Neural cell (in vitro differentiated cells): ENCODE measurements around the gene GALE. TPM values are rescaled to one million over a fixed set of nuclear protein-coding genes. Genes with fewer than 3 reads are reported as not detected.

Source experiments
- H2AFZ ChIP-seq: fragments of 200-600, 300-800 bp; sonication (generic), shearing (Covaris generic); 2 replicates; pipeline ENCODE4 v1.6.0; 2014; ENCODE audit warnings: low read depth, mild to moderate bottlenecking, antibody characterized with exemption, low read length, moderate library complexity
- H3F3A ChIP-seq: fragments of 200-600 bp; shearing (Covaris generic); 2 replicates; pipeline ENCODE4 v1.6.1; 2016; ENCODE audit warnings: mild to moderate bottlenecking, moderate library complexity, mixed read lengths, antibody characterized with exemption, low read length; ENCODE audit not compliant: insufficient read depth, poor library complexity, severe bottlenecking
- H3K27ac ChIP-seq: fragments of 200-600, 300-800 bp; sonication (generic), shearing (Covaris generic); 2 replicates; pipeline ENCODE4 v1.5.1; 2014; ENCODE audit warnings: mild to moderate bottlenecking, low read length, moderate library complexity
- H3K27me3 ChIP-seq: fragments of 300-800, 200-600 bp; sonication (generic), shearing (Covaris generic); 2 replicates; pipeline ENCODE4 v1.6.0; 2014; ENCODE audit warnings: mild to moderate bottlenecking, low read depth, low read length, moderate library complexity; ENCODE audit not compliant: insufficient read depth
- H3K36me3 ChIP-seq: fragments of 300-800, 200-600 bp; sonication (generic), shearing (Covaris generic); 2 replicates; pipeline ENCODE4 v1.5.1; 2014; ENCODE audit warnings: mild to moderate bottlenecking, antibody characterized with exemption, low read length, moderate library complexity; ENCODE audit not compliant: insufficient read depth
- H3K4me2 ChIP-seq: fragments of 300-800, 200-600 bp; sonication (generic), shearing (Covaris generic); 2 replicates; pipeline ENCODE4 v1.6.0; 2014; ENCODE audit warnings: mild to moderate bottlenecking, low read length
- H3K4me3 ChIP-seq: fragments of 300-800, 200-600 bp; sonication (generic), shearing (Covaris generic); 2 replicates; pipeline ENCODE4 v1.5.1; 2014; ENCODE audit warnings: mild to moderate bottlenecking, low read length, moderate library complexity
- H3K79me2 ChIP-seq: fragments of 200-600 bp; shearing (Covaris generic); replicated peaks from 2 replicates; pipeline ENCODE4 v1.6.0; 2014; ENCODE audit warnings: mild to moderate bottlenecking, low read length, moderate library complexity; ENCODE audit not compliant: insufficient read depth
- H3K9ac ChIP-seq: fragments of 300-800, 200-600 bp; sonication (generic), shearing (Covaris generic); 2 replicates; pipeline ENCODE4 v1.6.1; 2016; ENCODE audit warnings: mild to moderate bottlenecking, low read length, mixed read lengths
- H3K9me2 ChIP-seq: fragments of 200-600 bp; shearing (Covaris generic); 2 replicates; pipeline ENCODE4 v1.6.1; 2016; ENCODE audit warnings: mild to moderate bottlenecking, low read length, mixed read lengths; ENCODE audit not compliant: insufficient read depth
- H3K9me3 ChIP-seq: fragments of 200-600, 300-800 bp; sonication (generic), shearing (Covaris generic); 2 replicates; pipeline ENCODE4 v1.6.1; 2016; ENCODE audit warnings: mild to moderate bottlenecking, mixed run types, low read length, moderate library complexity, mixed read lengths
- H4K20me1 ChIP-seq: fragments of 200-600 bp; shearing (Covaris generic); 2 replicates; pipeline ENCODE4 v1.6.1; 2016; ENCODE audit warnings: mild to moderate bottlenecking, mixed run types; ENCODE audit not compliant: insufficient read depth
- CTCF ChIP-seq: fragments of 450-650 bp; IDR thresholded peaks from 2 replicates; pipeline ENCODE4 v1.5.1; 2014; ENCODE audit warnings: antibody characterized with exemption, mild to moderate bottlenecking, moderate library complexity; ENCODE audit not compliant: poor library complexity, severe bottlenecking
- EP300 ChIP-seq: fragments of 450-650 bp; conservative IDR thresholded peaks from 2 replicates; pipeline ENCODE4 v1.6.1; 2014; ENCODE audit warnings: antibody characterized with exemption, mild to moderate bottlenecking, moderate library complexity; ENCODE audit not compliant: poor library complexity, severe bottlenecking
- EZH2 ChIP-seq: fragments of 200-600, 300-800 bp; shearing (Covaris generic), sonication (generic); IDR thresholded peaks from 2 replicates; pipeline ENCODE4 v1.6.1; 2014; ENCODE audit warnings: antibody characterized with exemption, low read length, borderline replicate concordance, mild to moderate bottlenecking; ENCODE audit not compliant: insufficient read depth, poor library complexity, severe bottlenecking
- MXI1 ChIP-seq: fragments of 450-650 bp; conservative IDR thresholded peaks from 2 replicates; pipeline ENCODE4 v1.6.1; 2014; ENCODE audit warnings: antibody characterized with exemption, mild to moderate bottlenecking; ENCODE audit not compliant: poor library complexity, severe bottlenecking
- POLR2AphosphoS5 ChIP-seq: IDR thresholded peaks from 2 replicates; pipeline ENCODE4 v1.6.1; 2012
- RAD21 ChIP-seq: fragments of 450-650 bp; conservative IDR thresholded peaks from 2 replicates; pipeline ENCODE4 v1.6.1; 2014; ENCODE audit warnings: antibody characterized with exemption, mild to moderate bottlenecking, moderate library complexity
- SMC3 ChIP-seq: fragments of 450-650 bp; conservative IDR thresholded peaks from 2 replicates; pipeline ENCODE4 v1.6.1; 2014; ENCODE audit warnings: antibody characterized with exemption, mild to moderate bottlenecking, moderate library complexity; ENCODE audit not compliant: poor library complexity
- TAF1 ChIP-seq: IDR thresholded peaks from 2 replicates; pipeline ENCODE4 v1.6.1; 2012; ENCODE audit warnings: low read depth
- polyA plus RNA-seq: library from polyadenylated mRNA; depleted of rRNA; stranded (reverse); fragments of >200 nt; gene quantifications from 2 replicates; pipeline ENCODE4 v1.2.3, GENCODE V29; 2014
- TF ChIP-seq, protein P1 (sequence below): IDR thresholded peaks from 2 replicates; pipeline ENCODE4 v1.6.1; 2012; ENCODE audit warnings: borderline replicate concordance

GALE gene
- polyA plus RNA-seq, 1 donor from 2014 or later: 109 TPM

GRCh38 chr1:23779826-23780371 is 20.7 kb downstream of the GALE start:
- H3K9ac ChIP-seq: no peak overlapping the region
- H3K27ac ChIP-seq: no peak overlapping the region
- H3K9me2 ChIP-seq: no peaks in the 10 kb centered on the region
- H3F3A ChIP-seq: no peaks in the 10 kb centered on the region
- no peaks in the 10 kb centered on the region for H3K36me3 ChIP-seq
- H3K9me3 ChIP-seq: no peaks in the 10 kb centered on the region
- peak overlapping the region; percentile 80 for H3K4me3 ChIP-seq
- no peaks in the 10 kb centered on the region for H3K27me3 ChIP-seq
- peaks cover 25% of the 10 kb centered on the region for H3K79me2 ChIP-seq
- TF ChIP-seq TAF1 (no peak), RAD21 (no peak), CTCF (no peak), MXI1 (no peak), POLR2AphosphoS5 (no peak), SMC3 (no peak), EP300 (no peak), EZH2 (no peak)
- TF ChIP-seq, protein P1, sequence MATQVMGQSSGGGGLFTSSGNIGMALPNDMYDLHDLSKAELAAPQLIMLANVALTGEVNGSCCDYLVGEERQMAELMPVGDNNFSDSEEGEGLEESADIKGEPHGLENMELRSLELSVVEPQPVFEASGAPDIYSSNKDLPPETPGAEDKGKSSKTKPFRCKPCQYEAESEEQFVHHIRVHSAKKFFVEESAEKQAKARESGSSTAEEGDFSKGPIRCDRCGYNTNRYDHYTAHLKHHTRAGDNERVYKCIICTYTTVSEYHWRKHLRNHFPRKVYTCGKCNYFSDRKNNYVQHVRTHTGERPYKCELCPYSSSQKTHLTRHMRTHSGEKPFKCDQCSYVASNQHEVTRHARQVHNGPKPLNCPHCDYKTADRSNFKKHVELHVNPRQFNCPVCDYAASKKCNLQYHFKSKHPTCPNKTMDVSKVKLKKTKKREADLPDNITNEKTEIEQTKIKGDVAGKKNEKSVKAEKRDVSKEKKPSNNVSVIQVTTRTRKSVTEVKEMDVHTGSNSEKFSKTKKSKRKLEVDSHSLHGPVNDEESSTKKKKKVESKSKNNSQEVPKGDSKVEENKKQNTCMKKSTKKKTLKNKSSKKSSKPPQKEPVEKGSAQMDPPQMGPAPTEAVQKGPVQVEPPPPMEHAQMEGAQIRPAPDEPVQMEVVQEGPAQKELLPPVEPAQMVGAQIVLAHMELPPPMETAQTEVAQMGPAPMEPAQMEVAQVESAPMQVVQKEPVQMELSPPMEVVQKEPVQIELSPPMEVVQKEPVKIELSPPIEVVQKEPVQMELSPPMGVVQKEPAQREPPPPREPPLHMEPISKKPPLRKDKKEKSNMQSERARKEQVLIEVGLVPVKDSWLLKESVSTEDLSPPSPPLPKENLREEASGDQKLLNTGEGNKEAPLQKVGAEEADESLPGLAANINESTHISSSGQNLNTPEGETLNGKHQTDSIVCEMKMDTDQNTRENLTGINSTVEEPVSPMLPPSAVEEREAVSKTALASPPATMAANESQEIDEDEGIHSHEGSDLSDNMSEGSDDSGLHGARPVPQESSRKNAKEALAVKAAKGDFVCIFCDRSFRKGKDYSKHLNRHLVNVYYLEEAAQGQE: no peak
- H2AFZ ChIP-seq: no peak overlapping the region
- no peak overlapping the region for H3K4me2 ChIP-seq
- H4K20me1 ChIP-seq: no peaks in the 10 kb centered on the region

- Histone ChIP-seq H4K20me1 (no peaks in the 10 kb centered on the region), H3K9me3 (no peaks in the 10 kb centered on the region), H3K36me3 (no peaks in the 10 kb centered on the region), H3K27ac (peak within 1 kb of the TSS; percentile 92), H3K27me3 (no peaks in the 10 kb centered on the region), H3K4me2 (peak within 1 kb of the TSS; percentile 91), H3K79me2 (peaks cover 25% of the 10 kb centered on the region), H3K9me2 (no peaks in the 10 kb centered on the region), H3F3A (no peaks in the 10 kb centered on the region), H2AFZ (peak within 1 kb of the TSS; percentile 73), H3K9ac (peak within 1 kb of the TSS; percentile 83), H3K4me3 (peak within 1 kb of the TSS; percentile 80)
- TF ChIP-seq POLR2AphosphoS5 (peak; percentile 97), EZH2 (no peak), EP300 (peak; percentile 35), MXI1 (peak; percentile 95), SMC3 (peak; percentile 13), RAD21 (peak; percentile 19), TAF1 (no peak), CTCF (no peak)
- TF ChIP-seq, protein P1: peak; percentile 80
Measured at GRCh38 chr1:23777979-23778814, 22.4 kb downstream of the GALE start, which contains the start of gene PITHD1. TSS of gene PITHD1 (plus strand) at chr1:23778418. CDS start at chr1:23778516, 98 bp downstream.
